Endodermal cell (in vitro differentiated cells): Measurements from ENCODE around the gene SGCE. TPM values are rescaled to one million over a fixed set of nuclear protein-coding genes. Genes with fewer than 3 reads are reported as not detected.

Experiments
- DNase-seq: peaks from one replicate; pipeline ENCODE4 v3.0.0-alpha.2; 2017
- H3K27ac ChIP-seq: 2 replicates; pipeline ENCODE4 v1.5.1; 2013; ENCODE audit warnings: mild to moderate bottlenecking, low read depth, low read length, moderate library complexity
- H3K27me3 ChIP-seq: 2 replicates; pipeline ENCODE4 v1.6.1; 2013; ENCODE audit warnings: mild to moderate bottlenecking, low read length, moderate library complexity; ENCODE audit not compliant: insufficient read depth, control insufficient read depth, poor library complexity, severe bottlenecking
- H3K36me3 ChIP-seq: 2 replicates; pipeline ENCODE4 v1.7.0; 2013; ENCODE audit warnings: mild to moderate bottlenecking, low read length, moderate library complexity; ENCODE audit not compliant: control insufficient read depth, insufficient read depth
- H3K4me1 ChIP-seq: one replicate; pipeline ENCODE4 v1.7.0; 2013; ENCODE audit warnings: low read length; ENCODE audit not compliant: control insufficient read depth, insufficient read depth
- H3K4me3 ChIP-seq: 2 replicates; pipeline ENCODE4 v1.5.1; 2013; ENCODE audit warnings: mild to moderate bottlenecking, low read length, moderate library complexity
- H3K9ac ChIP-seq: 2 replicates; pipeline ENCODE4 v1.6.1; 2013; ENCODE audit warnings: mild to moderate bottlenecking, low read length, moderate library complexity; ENCODE audit not compliant: poor library complexity, severe bottlenecking; ENCODE audit errors: extremely low read depth
- H3K9me3 ChIP-seq: 2 replicates; pipeline ENCODE4 v1.6.1; 2013; ENCODE audit warnings: mild to moderate bottlenecking, low read length, moderate library complexity; ENCODE audit not compliant: control insufficient read depth
- H3K27ac Mint-ChIP-seq: 2 replicates; pipeline ENCODE4 v1.8.0; 2020; ENCODE audit warnings: mixed read lengths
- H3K27me3 Mint-ChIP-seq: 2 replicates; pipeline ENCODE4 v1.8.0; 2021; ENCODE audit warnings: mild to moderate bottlenecking, mixed read lengths; ENCODE audit not compliant: insufficient read depth
- H3K36me3 Mint-ChIP-seq: 2 replicates; pipeline ENCODE4 v1.8.0; 2020; ENCODE audit warnings: low read depth, mixed read lengths
- H3K4me1 Mint-ChIP-seq: 2 replicates; pipeline ENCODE4 v1.8.0; 2020; ENCODE audit warnings: mixed read lengths
- H3K4me3 Mint-ChIP-seq: 2 replicates; pipeline ENCODE4 v1.8.0; 2020; ENCODE audit warnings: mild to moderate bottlenecking, moderate library complexity, mixed read lengths
- H3K9me3 Mint-ChIP-seq: 2 replicates; pipeline ENCODE4 v1.8.0; 2020; ENCODE audit warnings: mild to moderate bottlenecking, mixed read lengths
- CTCF ChIP-seq: fragments of 200-600 bp; sonication (generic); conservative IDR thresholded peaks from 2 replicates; pipeline ENCODE4 v1.5.0; 2021; ENCODE audit warnings: antibody characterized with exemption, mild to moderate bottlenecking
- whole genome bisulfite sequencing, 2 experiments: methylation state at CpG; one replicate each; pipeline versions ENCODE4 v1.1.5 to v1.1.7; 2013; ENCODE audit warnings: missing lambda C conversion rate in 2 of 2, mixed read lengths in 1 of 2; ENCODE audit not compliant: insufficient coverage in 1 of 2, insufficient read length in 1 of 2; 5-methylcytosine and 5-hydroxymethylcytosine counted together
- total RNA-seq, 2 donors: library from RNA; stranded (reverse); fragmentation: NEBNext Ultra II Directional in 1 of 2; extraction: Animal tissue kit (Norgen Biotek cat#: 25700) in 1 of 2; gene quantifications; 2 replicates in 1 of 2; 3 replicates in 1 of 2; pipeline ENCODE4 v1.2.1, GENCODE V29; 2021

The SGCE gene
- total RNA-seq, 2 donors from 2014 or later: 40.9 to 45.9 TPM

GRCh38 chr7:94660006-94660405, 4.1 kb upstream of the SGCE start:
- Mint-ChIP-seq H3K4me3 (no peak overlapping the region), H3K27ac (no peak overlapping the region), H3K36me3 (peaks cover 21% of the 10 kb centered on the region), H3K9me3 (peaks cover 22% of the 10 kb centered on the region), H3K27me3 (peaks cover 4% of the 10 kb centered on the region), H3K4me1 (no peaks in the 10 kb centered on the region)
- Histone ChIP-seq H3K4me3 (no peak overlapping the region), H3K36me3 (no peaks in the 10 kb centered on the region), H3K9me3 (peaks cover 5% of the 10 kb centered on the region), H3K9ac (no peak overlapping the region), H3K27me3 (no peaks in the 10 kb centered on the region), H3K4me1 (no peaks in the 10 kb centered on the region), H3K27ac (no peak overlapping the region)
- DNase-seq: no peak
- no peak for TF ChIP-seq CTCF

GRCh38 chr7:94658826-94659225, 2.9 kb upstream of the SGCE start:
- Histone ChIP-seq H3K9me3 (peaks cover 5% of the 10 kb centered on the region), H3K27ac (no peak overlapping the region), H3K36me3 (no peaks in the 10 kb centered on the region), H3K4me1 (no peaks in the 10 kb centered on the region), H3K4me3 (peak overlapping the region; percentile 55), H3K27me3 (peaks cover 10% of the 10 kb centered on the region), H3K9ac (no peak overlapping the region)
- no peak overlapping the region for H3K27ac Mint-ChIP-seq
- peaks cover 17% of the 10 kb centered on the region for H3K9me3 Mint-ChIP-seq
- H3K36me3 Mint-ChIP-seq: peaks cover 9% of the 10 kb centered on the region
- H3K27me3 Mint-ChIP-seq: peaks cover 15% of the 10 kb centered on the region
- H3K4me3 Mint-ChIP-seq: no peak overlapping the region
- H3K4me1 Mint-ChIP-seq: no peaks in the 10 kb centered on the region
- DNase-seq: no peak
- TF ChIP-seq CTCF: no peak
- 90% methylated on average over 2 of the region's 2 CpGs; no CpG with 5 or more reads in 1 of the 2 experiments for WGBS, 2 experiments

- H3K36me3 ChIP-seq: no peaks in the 10 kb centered on the region
- H3K27ac ChIP-seq: no peak overlapping the region
- peaks cover 5% of the 10 kb centered on the region for H3K9me3 ChIP-seq
- H3K4me1 ChIP-seq: no peaks in the 10 kb centered on the region
- H3K27me3 Mint-ChIP-seq: peaks cover 13% of the 10 kb centered on the region
- peaks cover 1% of the 10 kb centered on the region for H3K36me3 Mint-ChIP-seq
- H3K27ac Mint-ChIP-seq: peak overlapping the region; percentile 72
- H3K4me3 Mint-ChIP-seq: peak overlapping the region; percentile 88
- H3K4me1 Mint-ChIP-seq: no peaks in the 10 kb centered on the region
- 42 to 44% methylated on average over 4 to 37 of the region's 38 CpGs for WGBS, 2 experiments
- no peak overlapping the region for H3K9ac ChIP-seq
- H3K4me3 ChIP-seq: peak overlapping the region; percentile 74
- peak; percentile 97 for DNase-seq
- H3K27me3 ChIP-seq: peaks cover 11% of the 10 kb centered on the region
- TF ChIP-seq CTCF: no peak
- peaks cover 14% of the 10 kb centered on the region for H3K9me3 Mint-ChIP-seq
Measured at GRCh38 chr7:94657771-94658693, 2.1 kb upstream of the SGCE start.
